ENCODE data around the gene DRGX. TPM values are rescaled to one million over a fixed set of nuclear protein-coding genes. Genes with fewer than 3 reads are reported as not detected.

The DRGX gene
- total RNA-seq, 4 donors from 2014 or later, result not detected

DNA sequence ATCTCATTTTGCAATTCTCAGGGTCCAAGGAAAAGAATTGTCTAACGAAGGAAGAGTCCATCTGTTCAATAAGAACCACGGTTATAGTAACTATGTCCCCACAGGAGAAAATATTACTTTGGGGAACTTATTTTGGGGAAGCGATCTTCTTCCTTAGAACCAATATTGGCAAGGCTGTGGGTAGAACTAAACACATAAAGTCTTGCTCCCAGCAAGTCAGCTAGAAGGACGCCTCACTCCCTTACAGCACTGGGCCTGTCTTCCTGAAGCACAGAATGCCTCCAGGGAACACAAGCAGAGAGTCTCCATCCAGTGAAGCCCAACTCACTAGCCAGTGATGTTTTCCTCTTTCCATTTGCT, 66.8 kb downstream of the DRGX start:
- H3K4me1 ChIP-seq, result no peaks in the 10 kb centered on the region
- no peak for TF ChIP-seq CTCF (IDR thresholded peaks at IDR 0.05)
- no peak for TF ChIP-seq POLR2A (IDR thresholded peaks at IDR 0.05)

GRCh38 chr10:49328401-49329145, 67.3 kb downstream of the DRGX start:
- Histone ChIP-seq H3K4me3 (replicated peaks in 1 of 3) (no peak overlapping the region), H3K9me3 (no peaks in the 10 kb centered on the region), H3K36me3 (no peaks in the 10 kb centered on the region), H3K27me3 (no peaks in the 10 kb centered on the region), H3K27ac (no peak overlapping the region), H3K4me1 (no peaks in the 10 kb centered on the region)
- WGBS, 2 donors, result 77 to 81% methylated on average over 9 of the region's 9 CpGs
- intact Hi-C loops (cut with DNase I), result no loop called here
- no peak for DNase-seq
- TF ChIP-seq CTCF (IDR thresholded peaks at IDR 0.05), result no peak

More for the DNA sequence above, 66.8 kb downstream of the DRGX start:
- Histone ChIP-seq H3K4me3 (replicated peaks in 1 of 3) (no peak overlapping the region), H3K36me3 (no peaks in the 10 kb centered on the region), H3K27me3 (no peaks in the 10 kb centered on the region), H3K9me3 (no peaks in the 10 kb centered on the region), H3K27ac (no peak overlapping the region)
- no peak for DNase-seq
- intact Hi-C loops (cut with DNase I), result no loop called here
- WGBS, 2 donors, result 87 to 92% methylated on average over 4 of the region's 4 CpGs

DNA sequence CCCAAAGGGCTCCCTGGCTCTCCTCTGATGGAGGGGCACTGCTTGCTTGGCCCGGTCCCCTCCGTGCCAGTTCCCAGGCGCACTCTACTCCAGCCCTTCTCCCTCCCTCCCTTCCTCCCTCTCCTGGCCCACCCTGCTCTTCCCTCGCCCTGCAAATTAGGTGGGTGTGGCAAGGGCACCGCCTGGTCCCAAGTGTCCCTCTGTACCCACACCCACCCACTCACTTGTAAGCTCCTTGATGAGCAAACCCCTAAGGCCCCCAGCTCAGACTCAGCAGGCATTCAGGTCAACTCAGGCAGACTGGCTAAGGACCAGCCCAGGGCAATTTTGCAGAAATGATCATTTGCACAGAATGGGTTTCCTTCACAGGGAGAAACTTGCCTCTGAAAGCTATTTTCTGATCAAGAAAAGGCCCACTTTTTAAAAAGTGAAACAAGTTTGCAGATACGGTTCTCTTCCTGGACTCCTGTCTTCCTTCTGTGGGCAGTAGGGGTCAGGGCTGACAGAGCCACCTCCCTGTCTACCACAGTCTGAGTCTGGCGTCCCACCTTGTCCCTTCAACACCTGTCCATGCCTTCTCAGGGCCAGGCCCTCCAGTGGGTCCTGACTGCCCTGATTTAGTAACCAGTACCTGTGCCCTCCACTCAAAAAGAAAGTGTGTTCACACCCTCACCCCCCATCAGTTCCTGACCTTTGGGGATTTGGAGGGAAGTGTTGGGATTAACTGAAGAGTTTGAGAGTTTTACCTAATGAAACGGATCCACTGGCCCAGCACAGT, 68.7 kb downstream of the DRGX start:
- 87 to 88% methylated on average over 8 of the region's 8 CpGs for WGBS, 2 donors
- Histone ChIP-seq H3K4me3 (replicated peaks in 1 of 3) (no peak overlapping the region), H3K9me3 (no peaks in the 10 kb centered on the region), H3K36me3 (no peaks in the 10 kb centered on the region), H3K27me3 (no peaks in the 10 kb centered on the region), H3K4me1 (no peaks in the 10 kb centered on the region), H3K27ac (no peak overlapping the region)
- DNase-seq, result no peak
- TF ChIP-seq CTCF (IDR thresholded peaks at IDR 0.05) (no peak), POLR2A (IDR thresholded peaks at IDR 0.05) (no peak)
- intact Hi-C loops (cut with DNase I), result no loop called here

- intact Hi-C loops (cut with DNase I), result no loop called here
These were observed 69.7 kb downstream of the DRGX start for GRCh38 chr10:49325916-49326783.

More at GRCh38 chr10:49325916-49326783, 69.7 kb downstream of the DRGX start:
- H3K27me3 ChIP-seq, result no peaks in the 10 kb centered on the region
- DNase-seq, result no peak
- TF ChIP-seq CTCF (IDR thresholded peaks at IDR 0.05) (no peak), POLR2A (IDR thresholded peaks at IDR 0.05) (no peak)
- H3K36me3 ChIP-seq, result no peaks in the 10 kb centered on the region
- H3K4me1 ChIP-seq, result no peaks in the 10 kb centered on the region
- no peak overlapping the region for H3K27ac ChIP-seq
- 92 to 94% methylated on average over 46 of the region's 48 CpGs for WGBS, 2 donors
- H3K4me3 ChIP-seq (replicated peaks in 1 of 3), result no peak overlapping the region
- H3K9me3 ChIP-seq, result no peaks in the 10 kb centered on the region
